Tibial artery (tissue), 4 donors: ENCODE measurements around the gene SORCS2.
A peak's percentile ranks its signal among the peaks of the same experiment; 100 is the strongest.

ENCODE experiments used
- DNase-seq, 2 donors: peaks; one replicate each; pipeline ENCODE4 v3.0.0-alpha.2; 2019
- H3K27ac ChIP-seq, 2 donors: fragments of 200-600 bp; sonication (generic) in 1 of 2; 1 replicate in 1 of 2; 2 replicates in 1 of 2; pipeline ENCODE4 v1.5.1; 2018 to 2019; ENCODE audit warnings: mild to moderate bottlenecking in 1 of 2
- H3K27me3 ChIP-seq, 2 donors: fragments of 200-600 bp; sonication (generic) in 1 of 2; one replicate each; pipeline versions ENCODE4 v1.5.1 to v1.6.0; 2016 to 2019
- H3K36me3 ChIP-seq, 3 donors: fragments of 200-600 bp; sonication (generic) in 2 of 3; one replicate each; pipeline ENCODE4 v1.5.1; 2016 to 2019; ENCODE audit warnings: mild to moderate bottlenecking in 2 of 3
- H3K4me1 ChIP-seq, 4 donors: fragments of 200-600 bp; sonication (generic) in 2 of 4; 1 replicate in 3 of 4; 2 replicates in 1 of 4; pipeline ENCODE4 v1.5.1; 2016 to 2019
- H3K4me3 ChIP-seq, 2 donors: fragments of 200-600 bp; sonication (generic) in 1 of 2; 1 replicate in 1 of 2; 2 replicates in 1 of 2; pipeline ENCODE4 v1.5.1; 2018 to 2019; ENCODE audit warnings: mild to moderate bottlenecking in 2 of 2
- H3K9me3 ChIP-seq, 3 donors: fragments of 200-600 bp; sonication (generic) in 1 of 3; one replicate each; pipeline ENCODE4 v1.5.1; 2016 to 2019
- CTCF ChIP-seq, 2 experiments: fragments of 200-600 bp in 1 of 2; fragments of 450-650 bp in 1 of 2; IDR thresholded peaks; one replicate each; pipeline ENCODE4 v1.5.1; 2017 to 2019; ENCODE audit warnings: antibody characterized with exemption in 2 of 2, mild to moderate bottlenecking in 1 of 2, moderate library complexity in 1 of 2
- intact Hi-C: fragments of 100-400 bp; cut with DNase I; formaldehyde crosslinking; loops from one replicate; pipeline ENCODE4 v1.15.0; 2023; ENCODE audit warnings: low total_unique reads

SORCS2 gene

GRCh38 chr4:7341491-7342222 lies 149.3 kb downstream of the SORCS2 start:
- no peak for TF ChIP-seq CTCF (IDR thresholded peaks at IDR 0.05)
- intact Hi-C loops, result no loop called here
- no peaks in the 10 kb centered on the region for H3K27me3 ChIP-seq
- peaks cover 0 to 14% (median 2%) of the 10 kb centered on the region in 3 donors for H3K9me3 ChIP-seq
- no peaks in the 10 kb centered on the region for H3K36me3 ChIP-seq
- H3K4me1 ChIP-seq, result peaks cover 0 to 6% (median 0%) of the 10 kb centered on the region in 4 donors
- DNase-seq, result no peak
- H3K4me3 ChIP-seq, result no peak overlapping the region
- no peak overlapping the region for H3K27ac ChIP-seq

- intact Hi-C loops, result no loop called here
These were observed 150.1 kb downstream of the SORCS2 start for GRCh38 chr4:7342223-7343080.

GRCh38 chr4:7343081-7343655 lies 150.8 kb downstream of the SORCS2 start:
- TF ChIP-seq CTCF (IDR thresholded peaks at IDR 0.05), result no peak
- intact Hi-C loops, result no loop called here

More at GRCh38 chr4:7342223-7343080, 150.1 kb downstream of the SORCS2 start:
- Histone ChIP-seq H3K36me3 (no peaks in the 10 kb centered on the region), H3K4me3 (no peak overlapping the region), H3K9me3 (peaks cover 0 to 20% (median 10%) of the 10 kb centered on the region in 3 donors), H3K27me3 (no peaks in the 10 kb centered on the region), H3K27ac (no peak overlapping the region), H3K4me1 (no peaks in the 10 kb centered on the region)
- no peak for TF ChIP-seq CTCF (IDR thresholded peaks at IDR 0.05)
- DNase-seq, result no peak

GRCh38 chr4:7343950-7344349 lies 151.6 kb downstream of the SORCS2 start:
- DNase-seq, result no peak
- Histone ChIP-seq H3K4me3 (no peak overlapping the region), H3K27ac (no peak overlapping the region), H3K27me3 (no peaks in the 10 kb centered on the region), H3K4me1 (no peaks in the 10 kb centered on the region), H3K36me3 (no peaks in the 10 kb centered on the region), H3K9me3 (peaks cover 0 to 20% (median 11%) of the 10 kb centered on the region in 3 donors)
- intact Hi-C loops, result no loop called here
- TF ChIP-seq CTCF (IDR thresholded peaks at IDR 0.05), result no peak

More at GRCh38 chr4:7343081-7343655, 150.8 kb downstream of the SORCS2 start:
- peaks cover 0 to 20% (median 11%) of the 10 kb centered on the region in 3 donors for H3K9me3 ChIP-seq
- no peak overlapping the region for H3K27ac ChIP-seq
- no peak overlapping the region for H3K4me3 ChIP-seq
- no peaks in the 10 kb centered on the region for H3K27me3 ChIP-seq
- DNase-seq, result peak in 1 of 2 donors; percentile 61
- H3K36me3 ChIP-seq, result no peaks in the 10 kb centered on the region
- no peaks in the 10 kb centered on the region for H3K4me1 ChIP-seq

GRCh38 chr4:7344636-7345155 lies 152.4 kb downstream of the SORCS2 start:
- H3K9me3 ChIP-seq, result peaks cover 0 to 20% (median 11%) of the 10 kb centered on the region in 3 donors
- H3K27ac ChIP-seq, result no peak overlapping the region
- no peak for TF ChIP-seq CTCF (IDR thresholded peaks at IDR 0.05)
- intact Hi-C loops, result no loop called here
- H3K4me1 ChIP-seq, result no peaks in the 10 kb centered on the region
- no peak for DNase-seq
- no peak overlapping the region for H3K4me3 ChIP-seq
- H3K36me3 ChIP-seq, result no peaks in the 10 kb centered on the region
- H3K27me3 ChIP-seq, result no peaks in the 10 kb centered on the region
